Adrenal gland (tissue), 5 donors: Measurements from ENCODE around the gene ACOX2.

Experiments
- POLR2A ChIP-seq, 2 donors: fragments of 450-650 bp; IDR thresholded peaks; one replicate each; pipeline ENCODE4 v1.6.1; 2017; ENCODE audit warnings: antibody characterized with exemption in 2 of 2, mild to moderate bottlenecking in 2 of 2, moderate library complexity in 1 of 2
- TF ChIP-seq, protein P1 (sequence below), 6 experiments: fragments of 450-650 bp in 4 of 6; fragments of 200-600 bp in 2 of 6; sonication (generic) in 1 of 6; IDR thresholded peaks; 1 replicate in 5 of 6; 2 replicates in 1 of 6; pipeline versions ENCODE4 v1.5.1 to v1.8.0; 2016 to 2021; ENCODE audit warnings: antibody characterized with exemption in 6 of 6, mild to moderate bottlenecking in 2 of 6, moderate library complexity in 1 of 6
- donor health status: DM: no; HTN: no; CAD: no.

DNA sequence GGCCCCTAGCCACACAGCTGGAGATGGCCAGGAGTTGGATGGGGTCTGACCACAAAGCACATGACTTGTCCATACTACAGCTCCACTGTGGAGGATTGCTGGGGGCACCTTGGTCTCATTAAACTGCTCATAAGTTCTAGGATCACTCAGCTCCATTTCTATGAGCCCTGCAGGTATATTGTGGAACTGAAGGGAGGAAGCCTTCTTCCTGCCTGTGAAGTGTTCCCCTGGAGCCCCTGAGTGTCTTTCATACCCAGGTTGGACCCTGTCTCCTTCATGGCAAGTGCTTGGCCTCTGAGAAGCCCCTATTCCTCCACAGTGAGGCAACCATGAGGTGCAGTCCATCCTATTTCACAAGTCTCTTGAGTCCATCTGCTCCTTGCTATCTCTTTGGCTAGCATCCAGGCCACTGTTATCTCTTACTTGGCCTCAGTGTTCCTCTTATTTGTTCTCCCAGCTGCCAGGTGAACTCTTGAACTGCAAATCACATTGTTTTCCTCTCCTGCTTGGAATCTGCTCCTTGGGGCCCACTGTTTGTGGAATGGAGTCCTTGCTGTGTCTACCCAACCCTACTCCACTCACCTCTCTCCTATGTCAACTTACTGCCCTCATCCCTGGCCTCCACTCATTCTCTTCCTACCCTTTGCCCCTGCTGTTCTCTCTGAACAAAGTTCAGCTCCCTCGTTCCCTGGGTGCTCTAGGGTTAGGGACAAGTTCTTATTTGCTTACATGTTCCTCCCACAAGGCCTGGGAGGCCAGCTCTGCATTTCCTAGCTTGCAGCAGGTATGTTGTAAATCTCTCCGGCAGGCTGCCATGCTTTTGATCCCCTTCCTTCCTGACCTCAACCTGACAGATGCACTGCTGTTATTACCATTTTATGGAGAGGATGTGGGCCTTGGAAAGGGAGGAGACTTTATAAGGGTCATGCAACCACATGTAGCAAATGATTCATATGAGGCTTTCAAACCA, 1.2 kb downstream of the ACOX2 start:
- TF ChIP-seq, protein P1, sequence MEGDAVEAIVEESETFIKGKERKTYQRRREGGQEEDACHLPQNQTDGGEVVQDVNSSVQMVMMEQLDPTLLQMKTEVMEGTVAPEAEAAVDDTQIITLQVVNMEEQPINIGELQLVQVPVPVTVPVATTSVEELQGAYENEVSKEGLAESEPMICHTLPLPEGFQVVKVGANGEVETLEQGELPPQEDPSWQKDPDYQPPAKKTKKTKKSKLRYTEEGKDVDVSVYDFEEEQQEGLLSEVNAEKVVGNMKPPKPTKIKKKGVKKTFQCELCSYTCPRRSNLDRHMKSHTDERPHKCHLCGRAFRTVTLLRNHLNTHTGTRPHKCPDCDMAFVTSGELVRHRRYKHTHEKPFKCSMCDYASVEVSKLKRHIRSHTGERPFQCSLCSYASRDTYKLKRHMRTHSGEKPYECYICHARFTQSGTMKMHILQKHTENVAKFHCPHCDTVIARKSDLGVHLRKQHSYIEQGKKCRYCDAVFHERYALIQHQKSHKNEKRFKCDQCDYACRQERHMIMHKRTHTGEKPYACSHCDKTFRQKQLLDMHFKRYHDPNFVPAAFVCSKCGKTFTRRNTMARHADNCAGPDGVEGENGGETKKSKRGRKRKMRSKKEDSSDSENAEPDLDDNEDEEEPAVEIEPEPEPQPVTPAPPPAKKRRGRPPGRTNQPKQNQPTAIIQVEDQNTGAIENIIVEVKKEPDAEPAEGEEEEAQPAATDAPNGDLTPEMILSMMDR (IDR thresholded peaks at IDR 0.05): no peak
- TF ChIP-seq POLR2A (IDR thresholded peaks at IDR 0.05): no peak
